Upper lobe of left lung (tissue), 6 donors: ENCODE results near the gene BABAM2. TPM values are rescaled to one million over a fixed set of nuclear protein-coding genes. Genes with fewer than 3 reads are reported as not detected.

Experiments used
- ATAC-seq, 2 donors: fragments of 200-7000 bp; cut with Tn5 transposase; one replicate each; pipeline ENCODE4 v1.9.1; 2022; ENCODE audit warnings: mild to moderate bottlenecking in 2 of 2, moderate library complexity in 2 of 2; ENCODE audit not compliant: low FRiP score in 2 of 2
- DNase-seq, 2 donors: peaks; one replicate each; pipeline ENCODE4 v3.0.0-alpha.2; 2019 to 2020
- H3K27ac ChIP-seq, 4 donors: fragments of 200-600 bp; sonication (generic); one replicate each; pipeline ENCODE4 v1.5.1; 2016 to 2019
- H3K27me3 ChIP-seq, 4 donors: fragments of 200-600 bp; sonication (generic); one replicate each; pipeline ENCODE4 v1.5.1; 2017 to 2019
- H3K36me3 ChIP-seq, 4 donors: fragments of 200-600 bp; sonication (generic); one replicate each; pipeline ENCODE4 v1.5.1; 2016 to 2019
- H3K4me1 ChIP-seq, 4 donors: fragments of 200-600 bp; sonication (generic); one replicate each; pipeline ENCODE4 v1.5.1; 2018 to 2019
- H3K4me3 ChIP-seq, 4 donors: fragments of 200-600 bp; sonication (generic); one replicate each; pipeline ENCODE4 v1.5.1; 2017 to 2019; ENCODE audit warnings: mild to moderate bottlenecking in 2 of 4, moderate library complexity in 1 of 4
- H3K9me3 ChIP-seq, 4 donors: fragments of 200-600 bp; sonication (generic); one replicate each; pipeline ENCODE4 v1.5.1; 2018 to 2019
- EP300 ChIP-seq, 4 donors: sonication (generic); formaldehyde crosslinking; IDR thresholded peaks; one replicate each; pipeline ENCODE4 v1.5.1; 2017; ENCODE audit warnings: antibody characterized with exemption in 4 of 4, control low read depth in 2 of 4
- POLR2A ChIP-seq, 4 donors: fragments of 450-650 bp; IDR thresholded peaks; one replicate each; pipeline ENCODE4 v1.5.1; 2016 to 2017; ENCODE audit warnings: antibody characterized with exemption in 4 of 4, mild to moderate bottlenecking in 2 of 4
- POLR2AphosphoS5 ChIP-seq, 2 donors: sonication (generic); formaldehyde crosslinking; IDR thresholded peaks; one replicate each; pipeline ENCODE4 v1.5.1; 2017; ENCODE audit warnings: antibody characterized with exemption in 2 of 2
- WGBS, 2 donors: methylation state at CpG; one replicate each; pipeline ENCODE4 v1.1.5; 2017 to 2018; 5-methylcytosine and 5-hydroxymethylcytosine counted together
- total RNA-seq, 6 donors: library from RNA; depleted of rRNA in 4 of 6; stranded (reverse); fragments of >200 nt in 4 of 6; gene quantifications; one replicate each; pipeline versions ENCODE4 v1.1.0 to v1.2.1, GENCODE V29; 2016 to 2021
- TF ChIP-seq, protein P1 (sequence below), 6 experiments: fragments of 450-650 bp in 4 of 6; fragments of 200-600 bp in 2 of 6; sonication (generic) in 2 of 6; IDR thresholded peaks; one replicate each; pipeline ENCODE4 v1.5.1; 2016 to 2019; ENCODE audit warnings: antibody characterized with exemption in 6 of 6
- donor health status: DM: no; HTN: no; CAD: no; lungs with moderate emphysema.
- donor health status: DM: no; HTN: yes; CAD: no; lungs with severe emphysema.

BABAM2 gene
- total RNA-seq, 6 donors from 2014 or later, result 23.0 to 44.0 (median 38.2) TPM

DNA sequence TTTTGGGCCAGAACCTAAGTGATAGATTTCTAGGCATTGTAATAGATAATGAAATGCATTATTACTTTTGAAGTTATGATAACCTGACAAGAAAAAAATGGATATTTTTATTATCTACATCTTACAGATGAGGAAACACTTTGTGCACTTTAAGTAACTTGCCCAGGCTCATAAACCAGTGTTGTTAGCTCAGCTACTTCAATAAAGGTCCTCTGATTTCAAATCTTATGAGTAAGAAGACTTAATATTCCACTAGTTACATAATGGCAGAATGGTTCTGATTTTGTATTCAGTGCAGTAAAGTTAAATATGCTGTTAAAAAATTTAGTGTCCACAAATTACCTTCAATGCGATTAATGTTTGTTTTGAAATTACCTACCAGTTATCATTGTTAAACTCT is 199.0 kb downstream of the BABAM2 start:
- WGBS, 2 donors, result 97 to 98% methylated on average over 1 of the region's 1 CpG
- DNase-seq, result no peak
- Histone ChIP-seq H3K27me3 (no peaks in the 10 kb centered on the region), H3K4me3 (no peak overlapping the region), H3K4me1 (no peaks in the 10 kb centered on the region), H3K9me3 (no peaks in the 10 kb centered on the region), H3K36me3 (no peaks in the 10 kb centered on the region), H3K27ac (no peak overlapping the region)
- ATAC-seq, result no peak
- TF ChIP-seq, protein P1, sequence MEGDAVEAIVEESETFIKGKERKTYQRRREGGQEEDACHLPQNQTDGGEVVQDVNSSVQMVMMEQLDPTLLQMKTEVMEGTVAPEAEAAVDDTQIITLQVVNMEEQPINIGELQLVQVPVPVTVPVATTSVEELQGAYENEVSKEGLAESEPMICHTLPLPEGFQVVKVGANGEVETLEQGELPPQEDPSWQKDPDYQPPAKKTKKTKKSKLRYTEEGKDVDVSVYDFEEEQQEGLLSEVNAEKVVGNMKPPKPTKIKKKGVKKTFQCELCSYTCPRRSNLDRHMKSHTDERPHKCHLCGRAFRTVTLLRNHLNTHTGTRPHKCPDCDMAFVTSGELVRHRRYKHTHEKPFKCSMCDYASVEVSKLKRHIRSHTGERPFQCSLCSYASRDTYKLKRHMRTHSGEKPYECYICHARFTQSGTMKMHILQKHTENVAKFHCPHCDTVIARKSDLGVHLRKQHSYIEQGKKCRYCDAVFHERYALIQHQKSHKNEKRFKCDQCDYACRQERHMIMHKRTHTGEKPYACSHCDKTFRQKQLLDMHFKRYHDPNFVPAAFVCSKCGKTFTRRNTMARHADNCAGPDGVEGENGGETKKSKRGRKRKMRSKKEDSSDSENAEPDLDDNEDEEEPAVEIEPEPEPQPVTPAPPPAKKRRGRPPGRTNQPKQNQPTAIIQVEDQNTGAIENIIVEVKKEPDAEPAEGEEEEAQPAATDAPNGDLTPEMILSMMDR (IDR thresholded peaks at IDR 0.05), result no peak
- no peak for TF ChIP-seq POLR2A (IDR thresholded peaks at IDR 0.05)
- TF ChIP-seq EP300 (IDR thresholded peaks at IDR 0.05), result no peak
- TF ChIP-seq POLR2AphosphoS5 (IDR thresholded peaks at IDR 0.05), result no peak

GRCh38 chr2:28093308-28093707 is 202.8 kb downstream of the BABAM2 start:
- Histone ChIP-seq H3K4me3 (no peak overlapping the region), H3K9me3 (no peaks in the 10 kb centered on the region), H3K36me3 (no peaks in the 10 kb centered on the region), H3K27me3 (no peaks in the 10 kb centered on the region), H3K4me1 (no peaks in the 10 kb centered on the region), H3K27ac (no peak overlapping the region)
- DNase-seq, result no peak
- 83 to 86% methylated on average over 4 of the region's 4 CpGs for WGBS, 2 donors
- no peak for TF ChIP-seq EP300 (IDR thresholded peaks at IDR 0.05)
- TF ChIP-seq, protein P1 (IDR thresholded peaks at IDR 0.05), result no peak
- no peak for TF ChIP-seq POLR2AphosphoS5 (IDR thresholded peaks at IDR 0.05)
- TF ChIP-seq POLR2A (IDR thresholded peaks at IDR 0.05), result no peak
- no peak for ATAC-seq

- H3K27me3 ChIP-seq, result no peaks in the 10 kb centered on the region
- TF ChIP-seq POLR2AphosphoS5 (IDR thresholded peaks at IDR 0.05) (no peak), EP300 (IDR thresholded peaks at IDR 0.05) (no peak), POLR2A (IDR thresholded peaks at IDR 0.05) (no peak)
- TF ChIP-seq, protein P1 (IDR thresholded peaks at IDR 0.05), result no peak
- ATAC-seq (no peak), DNase-seq (no peak)
- H3K9me3 ChIP-seq, result no peaks in the 10 kb centered on the region
- no peak overlapping the region for H3K27ac ChIP-seq
- no peaks in the 10 kb centered on the region for H3K4me1 ChIP-seq
- H3K4me3 ChIP-seq, result no peak overlapping the region
- 61 to 68% methylated on average over 2 of the region's 2 CpGs for WGBS, 2 donors
- no peaks in the 10 kb centered on the region for H3K36me3 ChIP-seq
These were observed 203.2 kb downstream of the BABAM2 start for GRCh38 chr2:28093768-28094167.

- Histone ChIP-seq H3K27me3 (no peaks in the 10 kb centered on the region), H3K4me1 (no peaks in the 10 kb centered on the region), H3K27ac (no peak overlapping the region), H3K9me3 (no peaks in the 10 kb centered on the region), H3K36me3 (no peaks in the 10 kb centered on the region), H3K4me3 (no peak overlapping the region)
- DNase-seq (no peak), ATAC-seq (no peak)
- TF ChIP-seq POLR2A (IDR thresholded peaks at IDR 0.05) (no peak), POLR2AphosphoS5 (IDR thresholded peaks at IDR 0.05) (no peak), EP300 (IDR thresholded peaks at IDR 0.05) (no peak)
- TF ChIP-seq, protein P1 (IDR thresholded peaks at IDR 0.05), result no peak
- 54 to 79% methylated on average over 3 of the region's 3 CpGs for WGBS, 2 donors
These were observed 204.2 kb downstream of the BABAM2 start for GRCh38 chr2:28094739-28095138.

GRCh38 chr2:28095622-28096021 is 205.1 kb downstream of the BABAM2 start:
- Histone ChIP-seq H3K27me3 (no peaks in the 10 kb centered on the region), H3K9me3 (no peaks in the 10 kb centered on the region), H3K4me1 (no peaks in the 10 kb centered on the region), H3K4me3 (no peak overlapping the region), H3K27ac (no peak overlapping the region), H3K36me3 (no peaks in the 10 kb centered on the region)
- 94 to 98% methylated on average over 2 of the region's 2 CpGs for WGBS, 2 donors
- DNase-seq, result no peak
- ATAC-seq, result no peak
- no peak for TF ChIP-seq POLR2A (IDR thresholded peaks at IDR 0.05)
- TF ChIP-seq POLR2AphosphoS5 (IDR thresholded peaks at IDR 0.05), result no peak
- TF ChIP-seq, protein P1 (IDR thresholded peaks at IDR 0.05), result no peak
- no peak for TF ChIP-seq EP300 (IDR thresholded peaks at IDR 0.05)
